Left lung (tissue), 10 donors: ENCODE measurements around the gene C5orf47. TPM values are rescaled to one million over a fixed set of nuclear protein-coding genes. Genes with fewer than 3 reads are reported as not detected.

Source experiments
- ATAC-seq: fragments of 200-7000 bp; cut with Tn5 transposase; one replicate; pipeline ENCODE4 v1.9.1; 2020; ENCODE audit warnings: moderate library complexity
- DNase-seq, 4 donors: peaks; one replicate each; pipeline ENCODE4 v3.0.0-alpha.2; 2013 to 2020
- H3K27ac ChIP-seq, 2 donors: fragments of 200-600 bp; sonication (generic) in 1 of 2; one replicate each; pipeline versions ENCODE4 v1.5.0 to v1.8.0; 2020 to 2021
- H3K27me3 ChIP-seq, 2 donors: fragments of 200-600 bp; sonication (generic) in 1 of 2; one replicate each; pipeline versions ENCODE4 v1.5.0 to v1.8.0; 2020 to 2021
- H3K36me3 ChIP-seq, 2 donors: fragments of 200-600 bp; sonication (generic) in 1 of 2; one replicate each; pipeline versions ENCODE4 v1.5.0 to v1.8.0; 2020 to 2021
- H3K4me1 ChIP-seq, 2 donors: fragments of 200-600 bp; one replicate each; pipeline ENCODE4 v1.8.0; 2021
- H3K4me3 ChIP-seq, 2 donors: fragments of 200-600 bp; sonication (generic) in 1 of 2; one replicate each; pipeline versions ENCODE4 v1.5.0 to v1.8.0; 2020 to 2021; ENCODE audit warnings: mild to moderate bottlenecking in 1 of 2
- H3K9me3 ChIP-seq, 2 donors: fragments of 200-600 bp; sonication (generic) in 1 of 2; one replicate each; pipeline versions ENCODE4 v1.5.0 to v1.8.0; 2020 to 2021
- intact Hi-C, 2 donors: fragments of 100-400 bp; cut with DNase I; formaldehyde crosslinking; loops; one replicate each; pipeline versions ENCODE4 v1.11.2 to v1.14.2; 2022
- polyA plus RNA-seq, 6 donors: library from polyadenylated mRNA; unstranded; fragments of 120-200 nt; gene quantifications; one replicate each; pipeline ENCODE4 v1.2.1, GENCODE V29; 2013; ENCODE audit not compliant: insufficient read length in 6 of 6
- total RNA-seq, 2 donors: library from RNA; stranded (reverse); fragmentation: NEBNext Ultra II Directional; extraction: Animal tissue kit (Norgen Biotek cat#: 25700); gene quantifications; one replicate each; pipeline ENCODE4 v1.2.1, GENCODE V29; 2021
- TF ChIP-seq, protein P1 (sequence below), 2 donors: fragments of 200-600 bp; sonication (generic) in 1 of 2; IDR thresholded peaks; one replicate each; pipeline versions ENCODE4 v1.5.0 to v1.8.0; 2021; ENCODE audit warnings: antibody characterized with exemption in 2 of 2
- donor health status: DM: no; HTN: yes; CAD: no.
- donor health status: DM: no; HTN: no; CAD: no.

Gene C5orf47
- total and polyA plus RNA-seq, 8 donors: 0.12 to 0.37 (median 0.23) TPM; not detected in 2

DNA sequence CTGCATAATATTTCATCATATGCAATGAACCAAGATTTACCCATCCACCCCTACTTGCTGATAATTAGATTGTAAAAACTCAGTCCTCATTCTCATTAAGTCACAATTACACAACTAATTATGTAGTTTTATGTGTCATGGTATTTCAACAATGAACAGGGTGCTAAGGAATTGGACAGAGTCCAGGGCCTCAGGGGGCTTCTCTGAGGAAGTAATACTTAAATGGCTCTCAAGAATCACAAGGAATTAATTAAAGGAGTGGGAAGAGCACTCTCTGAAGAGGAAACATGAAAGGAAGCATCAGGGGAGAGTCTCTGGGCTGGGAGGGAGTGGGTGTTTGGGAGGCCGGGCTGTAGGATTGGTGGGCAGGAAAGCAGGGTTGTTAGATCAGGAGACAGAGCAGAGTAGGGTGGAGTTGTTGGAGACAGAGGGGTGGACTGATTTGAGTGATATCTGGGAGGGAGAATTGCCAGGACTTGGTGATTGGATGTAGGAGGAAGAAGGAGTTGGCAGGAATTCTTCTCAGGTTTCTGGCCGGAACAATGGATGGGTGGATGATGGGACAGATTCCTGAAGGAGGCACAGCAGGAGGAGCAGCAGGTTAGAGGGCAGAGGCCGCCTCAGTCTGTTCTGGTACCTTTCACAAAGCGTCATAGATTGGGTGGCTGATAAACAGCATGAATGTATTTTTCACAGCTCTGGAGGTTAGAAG, 33.6 kb downstream of the C5orf47 start:
- Histone ChIP-seq H3K36me3 (no peaks in the 10 kb centered on the region), H3K27ac (no peak overlapping the region), H3K4me3 (no peak overlapping the region), H3K9me3 (no peaks in the 10 kb centered on the region), H3K27me3 (peaks cover 4 to 10% of the 10 kb centered on the region in 2 donors), H3K4me1 (no peaks in the 10 kb centered on the region)
- ATAC-seq (no peak), DNase-seq (no peak)
- TF ChIP-seq, protein P1, sequence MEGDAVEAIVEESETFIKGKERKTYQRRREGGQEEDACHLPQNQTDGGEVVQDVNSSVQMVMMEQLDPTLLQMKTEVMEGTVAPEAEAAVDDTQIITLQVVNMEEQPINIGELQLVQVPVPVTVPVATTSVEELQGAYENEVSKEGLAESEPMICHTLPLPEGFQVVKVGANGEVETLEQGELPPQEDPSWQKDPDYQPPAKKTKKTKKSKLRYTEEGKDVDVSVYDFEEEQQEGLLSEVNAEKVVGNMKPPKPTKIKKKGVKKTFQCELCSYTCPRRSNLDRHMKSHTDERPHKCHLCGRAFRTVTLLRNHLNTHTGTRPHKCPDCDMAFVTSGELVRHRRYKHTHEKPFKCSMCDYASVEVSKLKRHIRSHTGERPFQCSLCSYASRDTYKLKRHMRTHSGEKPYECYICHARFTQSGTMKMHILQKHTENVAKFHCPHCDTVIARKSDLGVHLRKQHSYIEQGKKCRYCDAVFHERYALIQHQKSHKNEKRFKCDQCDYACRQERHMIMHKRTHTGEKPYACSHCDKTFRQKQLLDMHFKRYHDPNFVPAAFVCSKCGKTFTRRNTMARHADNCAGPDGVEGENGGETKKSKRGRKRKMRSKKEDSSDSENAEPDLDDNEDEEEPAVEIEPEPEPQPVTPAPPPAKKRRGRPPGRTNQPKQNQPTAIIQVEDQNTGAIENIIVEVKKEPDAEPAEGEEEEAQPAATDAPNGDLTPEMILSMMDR (IDR thresholded peaks at IDR 0.05): no peak
- intact Hi-C loops: no loop called here

DNA sequence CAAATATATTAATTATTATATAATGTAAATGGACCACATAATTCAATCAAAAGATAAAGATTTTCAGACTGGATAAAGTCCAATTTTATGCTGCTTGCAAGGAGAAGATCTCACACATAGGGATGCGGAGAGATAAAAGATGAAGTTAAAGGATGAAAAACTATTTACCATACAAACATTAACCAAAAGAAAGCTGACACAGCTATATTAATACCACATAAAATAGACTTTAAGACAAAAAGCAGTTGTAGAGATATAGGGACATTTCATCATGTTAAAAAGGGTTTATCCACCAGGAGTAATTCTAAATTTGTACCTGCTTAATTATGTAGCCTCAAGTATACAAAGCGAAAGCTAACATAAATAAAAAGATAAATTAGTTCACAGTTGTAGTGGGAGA, 41.3 kb downstream of the C5orf47 start:
- Histone ChIP-seq H3K27me3 (peaks cover 0 to 3% of the 10 kb centered on the region in 2 donors), H3K4me3 (no peak overlapping the region), H3K36me3 (no peaks in the 10 kb centered on the region), H3K4me1 (no peaks in the 10 kb centered on the region), H3K27ac (no peak overlapping the region), H3K9me3 (peaks cover 0 to 14% of the 10 kb centered on the region in 2 donors)
- no peak for ATAC-seq
- intact Hi-C loops: no loop called here
- no peak for DNase-seq
- TF ChIP-seq, protein P1 (IDR thresholded peaks at IDR 0.05): no peak

DNA sequence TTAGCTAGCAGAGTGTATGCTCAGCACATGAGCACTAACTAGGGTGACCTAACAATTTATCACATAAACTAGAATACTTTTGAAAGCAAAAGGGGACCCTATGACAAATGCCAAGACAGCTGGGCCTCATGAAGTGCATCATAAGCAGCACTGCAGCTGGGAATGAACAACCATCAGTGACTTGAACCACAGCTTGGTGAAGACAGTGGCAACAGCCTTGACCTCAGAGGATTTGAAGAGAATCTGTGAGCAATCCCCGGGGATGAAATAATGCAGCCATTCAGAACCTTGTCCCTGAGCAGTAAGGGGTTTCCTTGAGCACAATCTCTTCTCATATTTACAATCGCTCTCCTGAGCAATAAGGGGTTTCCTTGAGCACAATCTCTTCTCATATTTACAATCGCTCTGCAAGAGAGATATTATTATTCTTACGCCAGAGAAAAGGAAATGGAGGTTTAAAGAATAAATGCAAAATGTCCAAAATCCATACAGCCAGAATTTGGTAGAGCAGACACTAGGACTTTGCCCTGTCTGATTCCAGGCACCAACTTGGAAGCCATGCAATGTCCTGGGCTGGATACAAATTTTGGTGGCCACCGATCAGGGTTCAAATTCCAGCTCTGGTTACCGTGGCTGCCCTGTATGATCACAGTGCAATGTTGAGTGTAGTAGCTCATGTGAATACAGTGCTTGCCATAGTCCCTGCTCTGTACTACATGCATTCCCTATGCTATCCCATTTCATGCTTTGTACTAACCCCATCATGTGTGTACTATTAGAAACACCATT, 55.7 kb downstream of the C5orf47 start:
- H3K27me3 ChIP-seq: peaks cover 0 to 31% of the 10 kb centered on the region in 2 donors
- TF ChIP-seq, protein P1 (IDR thresholded peaks at IDR 0.05): no peak
- H3K36me3 ChIP-seq: no peaks in the 10 kb centered on the region
- H3K4me1 ChIP-seq: no peaks in the 10 kb centered on the region
- H3K9me3 ChIP-seq: no peaks in the 10 kb centered on the region
- H3K27ac ChIP-seq: no peak overlapping the region
- ATAC-seq: no peak
- H3K4me3 ChIP-seq: no peak overlapping the region
- no peak for DNase-seq
- intact Hi-C loops: no loop called here

DNA sequence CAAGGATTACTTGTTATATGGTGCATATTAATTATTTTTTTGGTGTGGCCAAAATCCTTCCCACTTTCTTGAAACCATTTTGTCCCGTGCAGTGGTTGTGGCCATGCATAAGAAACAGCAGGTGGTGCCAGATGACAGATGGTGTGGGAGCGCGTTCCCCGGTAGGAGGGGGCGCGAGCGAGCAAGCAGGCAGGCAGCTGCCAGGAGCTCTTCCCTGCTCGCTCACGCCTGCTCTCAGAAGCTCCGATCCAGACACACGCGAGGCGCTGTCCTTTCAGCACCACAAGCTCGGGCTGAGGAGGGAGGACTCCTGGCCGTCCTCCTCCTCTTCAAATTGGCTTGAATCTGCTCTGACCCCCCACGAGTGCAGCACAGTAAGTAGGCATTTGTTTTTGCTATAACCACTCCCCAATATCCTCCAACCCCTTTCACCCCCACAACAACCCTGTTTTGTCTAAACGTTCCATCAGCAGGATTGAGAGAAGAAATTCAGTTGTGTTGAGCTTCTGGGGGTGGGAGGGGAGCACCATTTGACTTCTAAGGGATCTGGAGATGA, 56.6 kb downstream of the C5orf47 start, which contains the start of gene NSG2:
Gene NSG2 (plus strand): TSS at position 237 of the 556 bp plus-strand sequence. CDS start 1,050 bp downstream, outside the sequence.
- Histone ChIP-seq H3K27me3 (peaks cover 0 to 31% of the 10 kb centered on the region in 2 donors), H3K4me1 (no peaks in the 10 kb centered on the region), H3K36me3 (no peaks in the 10 kb centered on the region), H3K4me3 (no peak within 1 kb of the TSS), H3K9me3 (no peaks in the 10 kb centered on the region), H3K27ac (no peak within 1 kb of the TSS)
- intact Hi-C loops: no loop called here
- DNase-seq (peak; percentile 84 to 96 (median 86)), ATAC-seq (peak; percentile 100)
- TF ChIP-seq, protein P1 (IDR thresholded peaks at IDR 0.05): peak in 1 of 2 donors; percentile 37

DNA sequence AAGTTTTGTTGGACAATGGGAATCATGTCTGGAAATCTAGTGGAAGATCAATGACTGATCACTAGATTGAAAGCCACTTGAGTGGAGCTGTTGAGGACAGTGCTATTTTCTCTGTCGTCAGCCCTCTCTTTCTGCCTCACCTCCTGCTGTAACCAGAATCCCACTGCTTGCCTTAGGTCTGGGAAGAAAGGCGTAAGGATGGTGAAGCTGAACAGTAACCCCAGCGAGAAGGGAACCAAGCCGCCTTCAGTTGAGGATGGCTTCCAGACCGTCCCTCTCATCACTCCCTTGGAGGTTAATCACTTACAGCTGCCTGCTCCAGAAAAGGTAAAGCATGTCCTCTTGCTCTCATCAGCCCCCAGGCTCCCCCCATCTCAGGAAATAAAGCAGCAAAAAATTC, 57.6 kb downstream of the C5orf47 start:
- Histone ChIP-seq H3K4me3 (no peak overlapping the region), H3K4me1 (no peaks in the 10 kb centered on the region), H3K27ac (no peak overlapping the region), H3K27me3 (peaks cover 0 to 21% of the 10 kb centered on the region in 2 donors), H3K9me3 (no peaks in the 10 kb centered on the region), H3K36me3 (no peaks in the 10 kb centered on the region)
- intact Hi-C loops: no loop called here
- ATAC-seq (no peak), DNase-seq (no peak)
- TF ChIP-seq, protein P1 (IDR thresholded peaks at IDR 0.05): no peak
